OCI-LY3 (cell line): ENCODE results near the gene HSD3B7.

Experiments
- H2AFZ ChIP-seq: fragments of 200-600, 300-600 bp; shearing (Covaris generic); 2 replicates; pipeline ENCODE4 v1.6.0; 2014; ENCODE audit warnings: antibody characterized with exemption, low read depth, low read length
- H3K27ac ChIP-seq: fragments of 200-600, 300-600 bp; sonication (generic); 2 replicates; pipeline ENCODE4 v1.5.1; 2014; ENCODE audit warnings: mild to moderate bottlenecking, low read length, moderate library complexity, mixed read lengths
- H3K27me3 ChIP-seq: fragments of 200-600, 300-600 bp; sonication (generic); 2 replicates; pipeline ENCODE4 v1.6.1; 2014; ENCODE audit warnings: low read depth, low read length, mixed read lengths
- H3K36me3 ChIP-seq: fragments of 200-600, 300-600 bp; sonication (generic); replicated peaks from 2 replicates; pipeline ENCODE3; 2014; ENCODE audit warnings: low read depth, low read length, mixed read lengths
- H3K4me1 ChIP-seq: fragments of 300-600, 200-600 bp; sonication (generic); 2 replicates; pipeline ENCODE4 v1.6.1; 2014; ENCODE audit warnings: low read length, mixed read lengths
- H3K4me2 ChIP-seq: fragments of 200-600, 300-600 bp; sonication (generic); 2 replicates; pipeline ENCODE4 v1.6.1; 2014; ENCODE audit warnings: low read length, mixed read lengths
- H3K4me3 ChIP-seq: fragments of 300-600, 200-600 bp; sonication (generic); 2 replicates; pipeline ENCODE4 v1.5.1; 2014; ENCODE audit warnings: antibody characterized with exemption, mild to moderate bottlenecking, low read length, moderate library complexity
- H3K79me2 ChIP-seq: fragments of 300-600, 200-600 bp; shearing (Covaris generic); 2 replicates; pipeline ENCODE4 v1.6.1; 2014; ENCODE audit warnings: mild to moderate bottlenecking, low read length, mixed read lengths
- H3K9ac ChIP-seq: fragments of 300-600, 200-600 bp; shearing (Covaris generic); 2 replicates; pipeline ENCODE4 v1.6.0; 2014; ENCODE audit warnings: mild to moderate bottlenecking, low read length, moderate library complexity
- H3K9me3 ChIP-seq: fragments of 200-600, 300-600 bp; shearing (Covaris generic); 2 replicates; pipeline ENCODE4 v1.6.1; 2014; ENCODE audit warnings: low read length, mixed read lengths; ENCODE audit not compliant: insufficient read depth
- H4K20me1 ChIP-seq: fragments of 200-600, 300-600 bp; sonication (generic); 2 replicates; pipeline ENCODE4 v1.6.1; 2016; ENCODE audit warnings: low read length, mixed read lengths; ENCODE audit not compliant: insufficient read depth
- EZH2phosphoT487 ChIP-seq: fragments of 200-600 bp; shearing (Covaris generic); IDR thresholded peaks from 2 replicates; pipeline ENCODE4 v1.6.1; 2018; ENCODE audit warnings: antibody characterized with exemption, mixed run types, low read depth
- TF ChIP-seq, protein P1 (sequence below): fragments of 200-600, 300-600 bp; sonication (generic); IDR thresholded peaks from 2 replicates; pipeline ENCODE4 v1.5.1; 2014; ENCODE audit warnings: antibody characterized with exemption, low read length, low read depth

HSD3B7 gene

GRCh38 chr16:31006589-31006988, 21.6 kb downstream of the HSD3B7 start:
- Histone ChIP-seq H3K4me2 (no peak overlapping the region), H3K27ac (no peak overlapping the region), H3K36me3 (no peaks in the 10 kb centered on the region), H3K27me3 (0 out of 2 replicates have a peak, but pooled peaks cover 3% of the 10 kb centered on the region), H2AFZ (no peak overlapping the region), H3K4me1 (no peaks in the 10 kb centered on the region), H3K79me2 (no peaks in the 10 kb centered on the region), H4K20me1 (no peaks in the 10 kb centered on the region), H3K4me3 (no peak overlapping the region), H3K9me3 (no peaks in the 10 kb centered on the region), H3K9ac (no peak overlapping the region)
- TF ChIP-seq, protein P1, sequence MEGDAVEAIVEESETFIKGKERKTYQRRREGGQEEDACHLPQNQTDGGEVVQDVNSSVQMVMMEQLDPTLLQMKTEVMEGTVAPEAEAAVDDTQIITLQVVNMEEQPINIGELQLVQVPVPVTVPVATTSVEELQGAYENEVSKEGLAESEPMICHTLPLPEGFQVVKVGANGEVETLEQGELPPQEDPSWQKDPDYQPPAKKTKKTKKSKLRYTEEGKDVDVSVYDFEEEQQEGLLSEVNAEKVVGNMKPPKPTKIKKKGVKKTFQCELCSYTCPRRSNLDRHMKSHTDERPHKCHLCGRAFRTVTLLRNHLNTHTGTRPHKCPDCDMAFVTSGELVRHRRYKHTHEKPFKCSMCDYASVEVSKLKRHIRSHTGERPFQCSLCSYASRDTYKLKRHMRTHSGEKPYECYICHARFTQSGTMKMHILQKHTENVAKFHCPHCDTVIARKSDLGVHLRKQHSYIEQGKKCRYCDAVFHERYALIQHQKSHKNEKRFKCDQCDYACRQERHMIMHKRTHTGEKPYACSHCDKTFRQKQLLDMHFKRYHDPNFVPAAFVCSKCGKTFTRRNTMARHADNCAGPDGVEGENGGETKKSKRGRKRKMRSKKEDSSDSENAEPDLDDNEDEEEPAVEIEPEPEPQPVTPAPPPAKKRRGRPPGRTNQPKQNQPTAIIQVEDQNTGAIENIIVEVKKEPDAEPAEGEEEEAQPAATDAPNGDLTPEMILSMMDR = no peak
- TF ChIP-seq EZH2phosphoT487 = no peak

GRCh38 chr16:31007684-31008083, 22.7 kb downstream of the HSD3B7 start:
- Histone ChIP-seq H3K27ac (no peak overlapping the region), H4K20me1 (no peaks in the 10 kb centered on the region), H3K27me3 (0 out of 2 replicates have a peak, but pooled peaks cover 3% of the 10 kb centered on the region), H3K79me2 (no peaks in the 10 kb centered on the region), H2AFZ (no peak overlapping the region), H3K4me2 (no peak overlapping the region), H3K36me3 (no peaks in the 10 kb centered on the region), H3K9me3 (no peaks in the 10 kb centered on the region), H3K4me1 (no peaks in the 10 kb centered on the region), H3K4me3 (no peak overlapping the region), H3K9ac (no peak overlapping the region)
- no peak for TF ChIP-seq EZH2phosphoT487
- TF ChIP-seq, protein P1 = no peak

DNA sequence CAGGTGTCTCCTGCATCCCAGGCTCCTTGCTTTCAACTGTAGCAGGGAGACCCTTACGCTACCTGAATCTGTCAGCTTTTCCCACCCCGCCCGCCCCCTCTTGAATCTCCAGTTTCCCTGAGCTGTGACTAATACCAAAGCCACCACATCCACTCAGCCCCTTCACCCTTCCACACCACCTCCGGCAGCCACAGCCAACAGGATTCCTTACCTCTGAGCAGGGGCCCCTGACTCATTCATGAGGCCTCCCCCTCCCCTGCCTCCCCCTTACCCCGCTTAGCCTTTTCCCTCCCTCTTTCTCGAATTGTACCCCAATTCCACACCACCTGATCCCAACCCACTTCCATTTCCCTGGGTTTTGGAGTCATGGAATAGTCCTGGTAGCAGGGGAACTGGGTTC, 23.1 kb downstream of the HSD3B7 start:
- Histone ChIP-seq H4K20me1 (no peaks in the 10 kb centered on the region), H3K4me3 (no peak overlapping the region), H3K4me1 (no peaks in the 10 kb centered on the region), H2AFZ (no peak overlapping the region), H3K9me3 (no peaks in the 10 kb centered on the region), H3K27ac (no peak overlapping the region), H3K36me3 (no peaks in the 10 kb centered on the region), H3K4me2 (no peak overlapping the region), H3K79me2 (no peaks in the 10 kb centered on the region), H3K9ac (no peak overlapping the region), H3K27me3 (0 out of 2 replicates have a peak, but pooled peaks cover 3% of the 10 kb centered on the region)
- TF ChIP-seq, protein P1 = no peak

GRCh38 chr16:31008551-31008950, 23.5 kb downstream of the HSD3B7 start:
- no peaks in the 10 kb centered on the region for H3K4me1 ChIP-seq
- H3K9me3 ChIP-seq = no peaks in the 10 kb centered on the region
- H3K27me3 ChIP-seq = 0 out of 2 replicates have a peak, but pooled peaks cover 3% of the 10 kb centered on the region
- H3K27ac ChIP-seq = no peak overlapping the region
- H3K4me3 ChIP-seq = no peak overlapping the region
- H4K20me1 ChIP-seq = no peaks in the 10 kb centered on the region
- no peak overlapping the region for H3K4me2 ChIP-seq
- H3K79me2 ChIP-seq = no peaks in the 10 kb centered on the region
- H3K36me3 ChIP-seq = no peaks in the 10 kb centered on the region
- H3K9ac ChIP-seq = no peak overlapping the region
- no peak for TF ChIP-seq EZH2phosphoT487
- TF ChIP-seq, protein P1 = no peak
- H2AFZ ChIP-seq = no peak overlapping the region
